ENCODE data around the gene SRGAP1.

Gene SRGAP1

DNA sequence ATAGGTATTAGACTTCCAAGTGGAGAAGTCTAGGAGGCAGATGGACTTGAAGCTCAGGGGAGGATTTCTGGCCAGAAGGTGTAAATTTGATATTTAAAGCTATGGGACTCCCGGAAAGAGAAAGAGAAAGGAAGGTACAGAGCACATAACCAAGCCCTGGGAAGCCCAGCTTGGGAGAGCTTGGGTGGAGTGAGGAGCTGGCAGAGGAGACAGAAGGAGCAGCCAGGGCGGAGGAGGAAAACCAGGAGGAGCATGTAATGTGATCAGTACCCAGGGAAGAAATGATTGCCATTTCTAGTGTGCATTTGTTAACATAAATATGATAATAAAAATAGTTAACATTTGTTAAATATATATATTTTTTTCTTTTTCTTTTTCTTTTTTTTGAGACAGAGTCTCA, 310.2 kb downstream of the SRGAP1 start (continued):
- TF ChIP-seq GLIS1 (tag by site-specific recombination; IDR thresholded peaks at IDR 0.05) (no peak), YY2 (tag by site-specific recombination; IDR thresholded peaks at IDR 0.05) (no peak), ZNF335 (tag by site-specific recombination; conservative IDR thresholded peaks at IDR 0.05) (no peak), ZNF10 (tag by site-specific recombination; IDR thresholded peaks at IDR 0.05) (no peak), YY1 (tag by site-specific recombination; IDR thresholded peaks at IDR 0.05) (no peak)

DNA sequence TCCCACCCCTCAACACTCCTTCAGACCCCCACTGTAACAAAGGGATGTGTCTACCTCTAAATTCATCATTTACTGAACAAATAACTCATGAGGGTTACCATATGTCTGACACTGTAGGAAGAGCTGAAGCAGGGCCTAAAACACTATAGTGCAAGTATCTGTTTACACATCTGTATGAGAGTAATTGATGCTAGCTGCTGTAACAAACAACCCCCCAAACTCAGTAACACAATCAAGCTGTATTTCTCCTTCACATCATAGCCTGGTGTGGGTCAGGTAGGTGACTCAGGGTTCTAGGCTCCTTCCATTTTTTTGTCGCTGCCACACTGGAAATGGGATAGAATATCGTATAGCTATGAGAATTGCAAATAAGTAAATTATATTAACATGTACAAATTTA, 312.6 kb downstream of the SRGAP1 start:
- ChIA-PET POLR2A (no interaction called here), CTCF (no interaction called here)
- no peak overlapping the region for H3K27ac ChIP-seq (ENCODE audit: extremely low read depth, low read depth, low read length)
- no peaks in the 10 kb centered on the region for H3K4me1 ChIP-seq (ENCODE audit: control insufficient read depth, insufficient read depth, low read length)
- H3K36me3 ChIP-seq (ENCODE audit: control insufficient read depth in 2 of 2, insufficient read depth in 1 of 2, low read length in 2 of 2) = no peaks in the 10 kb centered on the region
- H3K4me3 ChIP-seq (ENCODE audit: low read depth, low read length) = no peak overlapping the region
- TF ChIP-seq ZNF629 (tag by site-specific recombination; IDR thresholded peaks at IDR 0.05) = no peak
- TF ChIP-seq IKZF3 (tag by site-specific recombination; IDR thresholded peaks at IDR 0.05) = no peak
- TF ChIP-seq ZNF664 (tag by site-specific recombination; IDR thresholded peaks at IDR 0.05) = no peak
- no peak for TF ChIP-seq ZNF366 (tag by site-specific recombination; conservative IDR thresholded peaks at IDR 0.05)
- TF ChIP-seq ZNF521 (tag by site-specific recombination; IDR thresholded peaks at IDR 0.05) = no peak
- TF ChIP-seq ZNF544 (tag by site-specific recombination; IDR thresholded peaks at IDR 0.05) = no peak
- TF ChIP-seq ZBTB21 (tag by site-specific recombination; IDR thresholded peaks at IDR 0.05) = no peak
- no peak for TF ChIP-seq ZNF791 (tag by site-specific recombination; IDR thresholded peaks at IDR 0.05)
- TF ChIP-seq, protein P1, sequence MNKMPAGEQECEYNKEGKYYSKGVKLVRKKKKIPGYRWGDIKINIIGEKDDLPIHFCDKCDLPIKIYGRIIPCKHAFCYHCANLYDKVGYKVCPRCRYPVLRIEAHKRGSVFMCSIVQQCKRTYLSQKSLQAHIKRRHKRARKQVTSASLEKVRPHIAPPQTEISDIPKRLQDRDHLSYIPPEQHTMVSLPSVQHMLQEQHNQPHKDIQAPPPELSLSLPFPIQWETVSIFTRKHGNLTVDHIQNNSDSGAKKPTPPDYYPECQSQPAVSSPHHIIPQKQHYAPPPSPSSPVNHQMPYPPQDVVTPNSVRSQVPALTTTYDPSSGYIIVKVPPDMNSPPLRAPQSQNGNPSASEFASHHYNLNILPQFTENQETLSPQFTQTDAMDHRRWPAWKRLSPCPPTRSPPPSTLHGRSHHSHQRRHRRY (tag by site-specific recombination; IDR thresholded peaks at IDR 0.05) = no peak
- TF ChIP-seq, protein P2, sequence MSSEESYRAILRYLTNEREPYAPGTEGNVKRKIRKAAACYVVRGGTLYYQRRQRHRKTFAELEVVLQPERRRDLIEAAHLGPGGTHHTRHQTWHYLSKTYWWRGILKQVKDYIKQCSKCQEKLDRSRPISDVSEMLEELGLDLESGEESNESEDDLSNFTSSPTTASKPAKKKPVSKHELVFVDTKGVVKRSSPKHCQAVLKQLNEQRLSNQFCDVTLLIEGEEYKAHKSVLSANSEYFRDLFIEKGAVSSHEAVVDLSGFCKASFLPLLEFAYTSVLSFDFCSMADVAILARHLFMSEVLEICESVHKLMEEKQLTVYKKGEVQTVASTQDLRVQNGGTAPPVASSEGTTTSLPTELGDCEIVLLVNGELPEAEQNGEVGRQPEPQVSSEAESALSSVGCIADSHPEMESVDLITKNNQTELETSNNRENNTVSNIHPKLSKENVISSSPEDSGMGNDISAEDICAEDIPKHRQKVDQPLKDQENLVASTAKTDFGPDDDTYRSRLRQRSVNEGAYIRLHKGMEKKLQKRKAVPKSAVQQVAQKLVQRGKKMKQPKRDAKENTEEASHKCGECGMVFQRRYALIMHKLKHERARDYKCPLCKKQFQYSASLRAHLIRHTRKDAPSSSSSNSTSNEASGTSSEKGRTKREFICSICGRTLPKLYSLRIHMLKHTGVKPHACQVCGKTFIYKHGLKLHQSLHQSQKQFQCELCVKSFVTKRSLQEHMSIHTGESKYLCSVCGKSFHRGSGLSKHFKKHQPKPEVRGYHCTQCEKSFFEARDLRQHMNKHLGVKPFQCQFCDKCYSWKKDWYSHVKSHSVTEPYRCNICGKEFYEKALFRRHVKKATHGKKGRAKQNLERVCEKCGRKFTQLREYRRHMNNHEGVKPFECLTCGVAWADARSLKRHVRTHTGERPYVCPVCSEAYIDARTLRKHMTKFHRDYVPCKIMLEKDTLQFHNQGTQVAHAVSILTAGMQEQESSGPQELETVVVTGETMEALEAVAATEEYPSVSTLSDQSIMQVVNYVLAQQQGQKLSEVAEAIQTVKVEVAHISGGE (tag by site-specific recombination; conservative IDR thresholded peaks at IDR 0.05; ENCODE audit: low read depth) = no peak
- TF ChIP-seq ZNF223 (tag by site-specific recombination; IDR thresholded peaks at IDR 0.05) = no peak
- TF ChIP-seq ZNF157 (tag by site-specific recombination; IDR thresholded peaks at IDR 0.05) = no peak
- TF ChIP-seq ZNF624 (tag by site-specific recombination; IDR thresholded peaks at IDR 0.05) = no peak
- no peak for TF ChIP-seq ZNF354C (tag by site-specific recombination; IDR thresholded peaks at IDR 0.05; ENCODE audit: borderline replicate concordance, low read depth)
- no peak for TF ChIP-seq ZNF654 (tag by site-specific recombination; IDR thresholded peaks at IDR 0.05; ENCODE audit: low read depth)
- TF ChIP-seq ZNF560 (tag by site-specific recombination; IDR thresholded peaks at IDR 0.05; ENCODE audit: borderline replicate concordance) = no peak
- no peak for TF ChIP-seq ZBTB8A (tag by site-specific recombination; IDR thresholded peaks at IDR 0.05)
- no peaks in the 10 kb centered on the region for H3K9me3 ChIP-seq (ENCODE audit: control insufficient read depth, insufficient read depth, low read depth, low read length)
